Osteocyte (in vitro differentiated cells): ENCODE data around the gene SCN8A. TPM values are rescaled to one million over a fixed set of nuclear protein-coding genes. Genes with fewer than 3 reads are reported as not detected.

Source experiments
- DNase-seq: peaks from one replicate; pipeline ENCODE4 v3.0.0; 2021; ENCODE audit warnings: mixed read lengths; ENCODE audit not compliant: unreplicated experiment; ENCODE audit errors: extremely low spot score
- H3K27ac Mint-ChIP-seq: one replicate; pipeline ENCODE4 v1.8.0; 2021; ENCODE audit warnings: mild to moderate bottlenecking, mixed read lengths; ENCODE audit not compliant: unreplicated experiment
- H3K27me3 Mint-ChIP-seq: one replicate; pipeline ENCODE4 v1.8.0; 2021; ENCODE audit warnings: mixed read lengths; ENCODE audit not compliant: unreplicated experiment
- H3K36me3 Mint-ChIP-seq: one replicate; pipeline ENCODE4 v1.8.0; 2021; ENCODE audit warnings: mixed read lengths; ENCODE audit not compliant: unreplicated experiment
- H3K4me1 Mint-ChIP-seq: one replicate; pipeline ENCODE4 v1.8.0; 2021; ENCODE audit warnings: mixed read lengths; ENCODE audit not compliant: unreplicated experiment
- H3K4me3 Mint-ChIP-seq: one replicate; pipeline ENCODE4 v1.8.0; 2021; ENCODE audit warnings: mild to moderate bottlenecking, moderate library complexity, mixed read lengths; ENCODE audit not compliant: unreplicated experiment
- H3K9me3 Mint-ChIP-seq: one replicate; pipeline ENCODE4 v1.8.0; 2021; ENCODE audit warnings: mixed read lengths; ENCODE audit not compliant: unreplicated experiment
- CTCF ChIP-seq: fragments of 200-600 bp; sonication (generic); IDR thresholded peaks from 2 replicates; pipeline ENCODE4 v1.5.0; 2021; ENCODE audit warnings: antibody characterized with exemption, mild to moderate bottlenecking, moderate library complexity
- total RNA-seq: library from RNA; stranded (reverse); gene quantifications from 2 replicates; pipeline ENCODE4 v1.2.1, GENCODE V29; 2021

Gene SCN8A
- total RNA-seq, 1 donor from 2014 or later: 1.5 TPM

GRCh38 chr12:51622564-51622963 lies 31.5 kb downstream of the SCN8A start:
- Mint-ChIP-seq H3K27ac (no peak overlapping the region), H3K27me3 (no peaks in the 10 kb centered on the region)

DNA sequence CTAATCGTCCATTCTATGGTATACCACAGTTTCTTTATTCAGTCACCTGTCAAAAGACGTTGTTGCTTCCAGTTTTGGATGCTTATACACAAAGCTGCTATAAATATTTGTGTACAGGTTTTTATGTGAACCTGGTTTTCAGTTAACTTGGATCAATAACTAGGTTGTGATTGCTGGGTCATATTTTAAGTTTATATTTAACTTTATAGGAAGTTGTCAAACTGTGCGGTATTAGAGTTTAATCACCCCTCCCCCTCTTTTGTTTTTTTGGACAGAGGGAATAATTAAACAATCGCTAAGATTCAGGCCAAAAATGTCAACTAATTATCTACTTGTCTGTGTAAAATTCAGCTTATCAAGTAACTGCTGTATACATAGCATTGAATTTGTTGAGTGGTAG lies 34.3 kb downstream of the SCN8A start:
- no peak for TF ChIP-seq CTCF
- Mint-ChIP-seq H3K27me3 (no peaks in the 10 kb centered on the region), H3K4me3 (no peak overlapping the region), H3K9me3 (no peaks in the 10 kb centered on the region), H3K36me3 (no peaks in the 10 kb centered on the region), H3K4me1 (peaks cover 12% of the 10 kb centered on the region), H3K27ac (no peak overlapping the region)
- no peak for DNase-seq

More at GRCh38 chr12:51622564-51622963, 31.5 kb downstream of the SCN8A start:
- peaks cover 3% of the 10 kb centered on the region for H3K9me3 Mint-ChIP-seq
- no peak overlapping the region for H3K4me3 Mint-ChIP-seq
- no peak for TF ChIP-seq CTCF
- peaks cover 12% of the 10 kb centered on the region for H3K4me1 Mint-ChIP-seq
- no peak for DNase-seq
- no peaks in the 10 kb centered on the region for H3K36me3 Mint-ChIP-seq

DNA sequence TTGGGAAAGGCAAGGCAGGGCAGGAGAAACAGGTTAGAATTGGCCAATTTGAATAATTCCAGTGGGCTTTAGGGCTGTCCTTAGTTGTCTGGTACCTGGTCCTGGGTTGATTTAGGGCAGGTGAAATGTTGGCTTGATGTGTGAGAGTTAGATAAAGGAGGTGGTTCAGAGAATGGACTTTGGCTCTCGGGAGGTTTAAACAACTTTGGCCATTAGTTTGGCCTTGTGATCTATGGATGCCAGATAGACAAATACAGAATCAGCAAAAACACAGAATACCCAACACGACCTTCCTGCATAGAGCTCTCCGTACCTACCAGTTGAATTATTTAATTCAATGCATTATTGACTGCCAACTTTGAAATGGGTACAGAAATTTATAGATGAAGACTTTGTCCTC lies 35.1 kb downstream of the SCN8A start:
- H3K4me3 Mint-ChIP-seq: no peak overlapping the region
- TF ChIP-seq CTCF: no peak
- H3K36me3 Mint-ChIP-seq: no peaks in the 10 kb centered on the region
- no peak overlapping the region for H3K27ac Mint-ChIP-seq
- H3K9me3 Mint-ChIP-seq: no peaks in the 10 kb centered on the region
- peaks cover 15% of the 10 kb centered on the region for H3K4me1 Mint-ChIP-seq
- no peaks in the 10 kb centered on the region for H3K27me3 Mint-ChIP-seq
- DNase-seq: no peak

DNA sequence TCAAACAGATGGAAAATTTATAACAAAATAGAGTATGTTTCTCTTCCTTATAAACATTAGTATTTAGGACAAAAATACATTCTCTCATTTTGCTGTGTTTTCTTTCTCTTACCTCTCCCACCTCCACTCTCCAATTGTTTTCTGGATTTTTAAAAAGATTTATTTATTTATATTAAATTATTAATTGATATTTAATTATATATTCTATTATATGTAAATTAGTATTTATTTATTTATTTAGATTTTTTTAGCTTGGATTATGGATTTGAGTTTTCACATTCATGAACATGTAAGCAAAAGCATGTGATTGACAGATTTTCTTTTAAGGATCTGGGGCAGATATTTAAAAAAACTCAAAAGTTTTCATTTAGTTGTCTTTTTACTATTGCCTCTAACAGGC lies 35.6 kb downstream of the SCN8A start:
- DNase-seq: no peak
- TF ChIP-seq CTCF: no peak
- Mint-ChIP-seq H3K4me1 (peaks cover 18% of the 10 kb centered on the region), H3K9me3 (no peaks in the 10 kb centered on the region), H3K4me3 (no peak overlapping the region), H3K27me3 (no peaks in the 10 kb centered on the region), H3K36me3 (no peaks in the 10 kb centered on the region), H3K27ac (no peak overlapping the region)

DNA sequence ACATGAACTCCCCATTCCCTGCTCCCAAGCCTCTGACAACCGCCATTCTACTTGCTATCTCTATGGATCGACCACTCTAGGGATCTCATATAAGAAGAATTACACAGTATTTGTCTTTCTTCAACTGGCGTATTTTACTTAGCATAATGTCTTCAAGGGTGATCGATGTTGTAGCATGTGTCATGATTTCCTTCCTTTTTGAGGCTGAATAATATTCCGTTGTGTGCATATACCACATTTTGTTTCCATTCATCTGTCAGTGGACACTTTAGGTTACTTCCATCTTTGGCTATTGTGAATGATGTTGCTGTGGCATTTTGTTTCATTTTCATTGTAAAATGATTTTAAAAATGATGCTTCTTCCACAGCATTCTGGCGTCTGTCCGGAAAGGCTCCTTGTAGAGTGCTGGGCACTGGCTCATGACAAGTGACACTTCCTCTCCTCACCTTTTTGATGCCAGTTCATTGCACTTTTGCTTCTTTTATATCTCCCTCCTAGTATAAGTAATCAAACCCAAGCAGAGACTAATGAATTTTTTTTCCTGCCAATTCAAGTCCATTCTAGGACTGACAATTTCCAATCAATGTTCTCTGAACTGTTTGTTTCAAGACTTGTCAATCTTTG lies 39.3 kb downstream of the SCN8A start:
- H3K9me3 Mint-ChIP-seq: no peaks in the 10 kb centered on the region
- H3K27ac Mint-ChIP-seq: no peak overlapping the region

More for the DNA sequence above, 39.3 kb downstream of the SCN8A start:
- no peak overlapping the region for H3K4me3 Mint-ChIP-seq
- no peaks in the 10 kb centered on the region for H3K27me3 Mint-ChIP-seq
- H3K4me1 Mint-ChIP-seq: peaks cover 29% of the 10 kb centered on the region
- no peaks in the 10 kb centered on the region for H3K36me3 Mint-ChIP-seq
- no peak for TF ChIP-seq CTCF
- DNase-seq: no peak
